ENCODE data around the gene ASXL1. TPM values are rescaled to one million over a fixed set of nuclear protein-coding genes. Genes with fewer than 3 reads are reported as not detected.

Gene ASXL1
- total and polyA plus RNA-seq, 2 experiments from 2014 or later = 50.3 to 82.4 TPM

DNA sequence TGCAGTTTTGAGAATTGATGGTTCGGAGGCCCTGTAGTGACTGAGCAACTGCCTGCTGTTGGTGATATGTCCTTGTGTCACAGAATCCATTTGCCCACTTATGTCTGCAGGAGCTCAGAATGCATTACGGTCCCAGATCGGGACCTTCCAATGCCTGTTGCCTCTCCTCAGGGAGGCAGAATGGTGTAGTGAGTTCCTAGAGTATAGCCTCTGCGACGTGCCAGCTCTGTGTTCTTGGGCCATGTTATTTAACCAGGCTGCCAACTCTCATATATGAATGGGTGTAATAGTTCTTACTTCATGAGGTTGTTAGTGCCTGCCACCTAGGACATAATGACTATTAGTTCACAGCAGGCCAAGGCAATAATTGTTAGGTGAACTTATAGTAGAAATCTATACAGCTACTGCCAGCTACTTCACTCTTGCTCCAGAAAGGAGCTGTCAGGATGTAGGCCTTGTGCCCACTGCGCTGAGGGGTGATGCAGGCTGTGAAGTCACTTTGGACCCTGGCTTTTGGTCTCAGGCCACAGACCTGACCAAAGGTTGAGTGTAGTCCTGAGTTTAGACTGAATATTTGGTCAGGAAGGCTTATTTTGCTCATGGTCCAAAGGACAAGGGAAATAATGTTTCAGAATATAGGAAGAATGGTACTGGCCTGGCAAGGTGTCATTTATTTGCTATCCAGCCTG, 82.1 kb downstream of the ASXL1 start:
- no peaks in the 10 kb centered on the region for H3K4me1 ChIP-seq (ENCODE audit: low read depth)
- H3K27me3 ChIP-seq = no peaks in the 10 kb centered on the region
- TF ChIP-seq, protein P1, sequence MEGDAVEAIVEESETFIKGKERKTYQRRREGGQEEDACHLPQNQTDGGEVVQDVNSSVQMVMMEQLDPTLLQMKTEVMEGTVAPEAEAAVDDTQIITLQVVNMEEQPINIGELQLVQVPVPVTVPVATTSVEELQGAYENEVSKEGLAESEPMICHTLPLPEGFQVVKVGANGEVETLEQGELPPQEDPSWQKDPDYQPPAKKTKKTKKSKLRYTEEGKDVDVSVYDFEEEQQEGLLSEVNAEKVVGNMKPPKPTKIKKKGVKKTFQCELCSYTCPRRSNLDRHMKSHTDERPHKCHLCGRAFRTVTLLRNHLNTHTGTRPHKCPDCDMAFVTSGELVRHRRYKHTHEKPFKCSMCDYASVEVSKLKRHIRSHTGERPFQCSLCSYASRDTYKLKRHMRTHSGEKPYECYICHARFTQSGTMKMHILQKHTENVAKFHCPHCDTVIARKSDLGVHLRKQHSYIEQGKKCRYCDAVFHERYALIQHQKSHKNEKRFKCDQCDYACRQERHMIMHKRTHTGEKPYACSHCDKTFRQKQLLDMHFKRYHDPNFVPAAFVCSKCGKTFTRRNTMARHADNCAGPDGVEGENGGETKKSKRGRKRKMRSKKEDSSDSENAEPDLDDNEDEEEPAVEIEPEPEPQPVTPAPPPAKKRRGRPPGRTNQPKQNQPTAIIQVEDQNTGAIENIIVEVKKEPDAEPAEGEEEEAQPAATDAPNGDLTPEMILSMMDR (IDR thresholded peaks at IDR 0.05; ENCODE audit: low read depth, low read length) = no peak
- no peaks in the 10 kb centered on the region for H3K9me3 ChIP-seq (ENCODE audit: low read depth)
- H3K4me3 ChIP-seq = no peak overlapping the region
- no peak for DNase-seq (ENCODE audit: low read depth in 1 of 2, low spot score in 1 of 2)
- H3K36me3 ChIP-seq = peaks cover 28% of the 10 kb centered on the region
- H3K27ac ChIP-seq = no peak overlapping the region

DNA sequence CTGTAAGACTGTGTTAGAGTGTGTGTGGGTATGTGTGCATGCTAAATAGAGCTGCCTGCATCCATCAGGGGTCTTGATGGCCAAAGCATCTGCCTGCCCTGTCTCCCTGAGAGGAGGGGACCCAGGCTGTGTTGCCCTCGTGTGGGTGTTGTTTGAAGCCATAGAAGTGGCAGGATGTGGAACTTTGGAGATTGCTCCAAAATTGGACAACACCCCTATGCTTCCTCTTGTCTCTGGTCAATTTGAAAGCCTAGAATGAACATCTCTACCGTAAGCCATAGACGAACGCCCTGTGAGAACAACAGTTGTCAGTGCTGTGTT, 82.6 kb downstream of the ASXL1 start:
- H3K9me3 ChIP-seq (ENCODE audit: low read depth) = no peaks in the 10 kb centered on the region
- peaks cover 4% of the 10 kb centered on the region for H3K4me1 ChIP-seq (ENCODE audit: low read depth)
- TF ChIP-seq, protein P1 (IDR thresholded peaks at IDR 0.05; ENCODE audit: low read depth, low read length) = no peak
- no peaks in the 10 kb centered on the region for H3K27me3 ChIP-seq
- H3K36me3 ChIP-seq = peaks cover 23% of the 10 kb centered on the region
- DNase-seq (ENCODE audit: low read depth in 1 of 2, low spot score in 1 of 2) = no peak
- H3K27ac ChIP-seq = no peak overlapping the region
- H3K4me3 ChIP-seq = no peak overlapping the region

DNA sequence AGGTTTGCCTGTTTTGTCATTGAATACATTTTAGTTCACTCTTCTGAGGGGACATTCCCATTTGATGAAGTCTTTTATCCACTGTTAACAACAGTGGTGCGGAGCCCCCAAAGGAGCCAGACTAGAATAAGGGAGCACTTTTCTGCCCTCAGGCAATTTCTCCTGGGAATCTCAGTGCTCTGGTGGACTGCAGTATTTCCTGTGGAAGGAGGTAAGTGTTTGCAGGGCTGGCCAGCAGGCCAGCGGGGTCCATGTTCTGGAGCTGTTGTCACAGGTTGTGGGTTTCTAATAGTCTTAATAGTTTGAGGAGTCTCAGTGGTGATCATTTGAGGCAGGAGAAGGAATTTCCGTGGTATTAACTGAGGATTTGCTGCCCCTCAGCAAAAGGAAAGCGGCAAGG, 83.5 kb downstream of the ASXL1 start:
- H3K4me3 ChIP-seq = no peak overlapping the region
- peaks cover 14% of the 10 kb centered on the region for H3K36me3 ChIP-seq
- peak overlapping the region; percentile 37 for H3K27ac ChIP-seq
- TF ChIP-seq, protein P1 (IDR thresholded peaks at IDR 0.05; ENCODE audit: low read depth, low read length) = no peak
- no peaks in the 10 kb centered on the region for H3K27me3 ChIP-seq
- no peaks in the 10 kb centered on the region for H3K9me3 ChIP-seq (ENCODE audit: low read depth)
- no peak for DNase-seq (ENCODE audit: low read depth in 1 of 2, low spot score in 1 of 2)
- peaks cover 9% of the 10 kb centered on the region for H3K4me1 ChIP-seq (ENCODE audit: low read depth)

DNA sequence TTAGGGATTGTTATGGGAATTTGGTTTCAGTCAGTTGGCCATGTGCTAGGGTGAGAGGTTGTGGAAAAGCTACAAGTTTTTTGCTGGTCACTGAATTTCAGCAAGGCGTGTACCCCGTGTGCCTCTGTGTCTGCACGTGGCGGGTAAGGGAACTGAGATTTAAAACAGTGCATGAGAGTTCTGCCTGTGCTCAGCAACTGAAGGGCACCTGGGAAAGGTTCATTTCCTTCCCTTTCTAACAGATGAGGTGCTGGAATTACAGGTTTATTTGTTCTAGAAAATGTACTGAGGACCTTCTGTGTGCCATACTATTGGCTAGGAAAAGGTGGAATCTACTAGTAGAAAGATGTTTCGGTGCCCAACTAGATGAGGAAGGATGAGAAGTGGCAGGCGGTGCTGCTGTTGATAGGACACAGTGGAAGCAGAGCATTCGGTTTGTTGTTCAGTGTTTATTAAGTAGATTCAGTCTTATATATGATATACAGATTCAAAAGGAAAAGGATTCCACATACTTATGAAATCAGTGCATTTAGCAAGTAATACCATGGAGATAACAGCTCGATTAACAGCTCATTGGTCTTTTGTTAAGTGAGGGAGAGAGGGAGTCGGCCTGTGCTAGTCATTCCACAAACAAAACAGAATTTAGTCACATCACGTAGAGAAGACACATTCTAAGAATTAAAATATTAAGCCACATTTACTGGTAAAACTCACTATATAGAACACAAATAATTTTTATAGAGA, 84.7 kb downstream of the ASXL1 start:
- no peaks in the 10 kb centered on the region for H3K9me3 ChIP-seq (ENCODE audit: low read depth)
- TF ChIP-seq, protein P1 (IDR thresholded peaks at IDR 0.05; ENCODE audit: low read depth, low read length) = no peak
- no peak overlapping the region for H3K4me3 ChIP-seq
- peaks cover 8% of the 10 kb centered on the region for H3K36me3 ChIP-seq
- no peaks in the 10 kb centered on the region for H3K27me3 ChIP-seq
- peak overlapping the region; percentile 62 for H3K27ac ChIP-seq
- peaks cover 9% of the 10 kb centered on the region for H3K4me1 ChIP-seq (ENCODE audit: low read depth)
- peak in 1 of 2 donors; percentile 25 for DNase-seq (ENCODE audit: low read depth in 1 of 2, low spot score in 1 of 2)

DNA sequence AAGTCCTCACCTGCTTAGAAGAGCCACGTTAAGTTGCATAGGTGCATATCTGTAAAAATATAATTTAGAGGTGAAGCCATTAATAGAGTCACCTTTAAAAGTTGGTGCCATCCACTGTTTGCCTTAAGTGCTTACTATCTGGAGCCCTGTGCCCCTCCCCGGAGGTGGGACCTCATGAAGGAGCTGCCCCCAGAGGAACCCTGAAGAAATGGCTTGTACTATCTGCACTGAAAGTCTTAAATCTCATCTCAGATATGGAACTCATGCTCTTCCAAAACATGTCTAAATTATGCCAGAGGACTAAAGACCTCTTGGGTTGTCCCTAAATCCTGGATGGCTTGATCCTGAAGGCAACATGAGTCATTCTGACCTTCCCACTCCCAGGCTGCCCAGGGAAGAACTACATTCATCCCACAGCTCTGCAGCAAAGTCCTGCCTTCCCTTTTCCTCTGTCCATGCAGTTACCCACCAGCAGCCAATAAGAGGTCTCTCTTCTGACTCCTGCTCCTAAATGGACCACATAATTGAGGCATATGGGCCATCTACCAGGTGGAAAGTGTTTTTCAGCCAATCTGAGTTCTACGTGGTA, 85.3 kb downstream of the ASXL1 start:
- peak overlapping the region; percentile 62 for H3K27ac ChIP-seq
- peaks cover 8% of the 10 kb centered on the region for H3K36me3 ChIP-seq
- no peak for DNase-seq (ENCODE audit: low read depth in 1 of 2, low spot score in 1 of 2)
- no peaks in the 10 kb centered on the region for H3K9me3 ChIP-seq (ENCODE audit: low read depth)
- H3K4me3 ChIP-seq = no peak overlapping the region
- H3K4me1 ChIP-seq (ENCODE audit: low read depth) = peaks cover 9% of the 10 kb centered on the region
- H3K27me3 ChIP-seq = no peaks in the 10 kb centered on the region
- TF ChIP-seq, protein P1 (IDR thresholded peaks at IDR 0.05; ENCODE audit: low read depth, low read length) = no peak
